ENCODE data around the gene MAP3K10.
"Not testable (repeated sequence)": the region's sequence is repeated elsewhere in the genome, so short reads cannot be mapped to it uniquely, and the experiment has no call there.

The MAP3K10 gene

GRCh38 chr19:40217027-40217810, 26.0 kb downstream of the MAP3K10 start:
- DNase-seq (peak; percentile 48), ATAC-seq (no peak)

DNA sequence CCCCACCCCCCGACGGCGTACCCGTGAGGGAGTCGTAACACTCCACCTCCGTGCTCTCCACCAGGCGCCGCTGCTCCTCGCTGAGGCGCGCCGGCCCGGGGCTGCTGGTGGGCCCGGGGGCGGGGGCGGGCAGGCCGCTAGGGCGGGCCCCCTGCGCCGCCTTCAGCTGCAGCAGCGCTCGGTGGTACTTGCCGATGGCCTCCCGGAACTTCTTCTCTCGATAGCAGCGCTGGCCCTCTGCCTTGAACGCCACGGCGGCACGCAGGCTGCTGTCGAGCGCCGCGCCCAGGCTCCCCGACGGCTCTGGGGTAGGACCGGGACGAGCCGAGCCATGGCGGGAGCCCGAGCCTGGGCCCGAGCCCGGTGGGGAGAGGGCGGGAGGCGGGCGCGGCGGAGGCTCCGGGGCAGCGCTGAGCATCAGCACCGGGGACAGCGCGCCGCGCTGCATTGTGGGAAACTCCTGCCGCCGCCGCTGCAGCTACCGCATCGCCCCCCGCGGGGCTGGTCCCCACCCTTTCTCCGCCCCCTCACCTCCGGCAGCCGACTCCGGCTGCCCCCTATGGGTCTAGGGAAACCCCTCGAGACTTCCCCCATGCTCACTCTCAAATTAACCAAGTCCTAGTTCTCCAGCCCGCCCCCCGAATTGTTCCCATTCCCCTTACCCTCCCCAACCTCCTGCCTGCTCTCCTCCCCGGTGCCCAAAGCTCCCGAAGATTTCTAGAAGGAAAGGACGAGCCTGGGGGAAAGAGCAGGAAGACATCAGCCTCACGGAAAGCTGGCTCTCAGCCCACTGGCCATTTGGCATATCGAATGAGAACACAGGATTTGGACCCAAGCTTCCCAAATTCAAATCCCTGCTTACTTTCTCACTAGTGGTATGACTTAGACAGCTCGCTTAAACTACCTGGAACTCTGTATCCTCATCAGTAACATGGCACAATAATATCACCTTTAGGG, 27.0 kb downstream of the MAP3K10 start, which contains the start of gene TTC9B:
TTC9B (minus strand) TSS at position 451 of the 957 bp plus-strand sequence; CDS start at position 448, 3 bp downstream.
- DNase-seq (peak; percentile 72), ATAC-seq (peak; percentile 51)

DNA sequence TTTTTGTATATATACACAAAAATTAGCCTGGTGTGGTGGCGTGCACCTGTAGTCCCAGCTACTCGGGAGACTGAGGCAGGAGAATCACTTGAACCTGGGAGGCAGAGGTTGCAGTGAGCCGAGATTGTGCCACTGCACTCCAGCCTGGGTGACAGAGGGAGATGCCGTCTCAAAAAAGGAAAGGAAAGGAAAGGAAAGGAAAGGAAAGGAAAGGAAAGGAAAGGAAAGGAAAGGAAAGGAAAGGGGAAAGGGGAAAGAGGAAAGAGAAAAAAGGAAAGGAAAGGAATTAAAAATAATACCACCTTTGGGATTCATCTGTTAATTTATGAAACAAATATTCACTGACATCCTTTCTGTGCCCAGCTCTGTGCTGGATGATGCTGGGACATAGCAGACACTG, 27.8 kb downstream of the MAP3K10 start:
- ATAC-seq, DNase-seq: not testable (repeated sequence)

DNA sequence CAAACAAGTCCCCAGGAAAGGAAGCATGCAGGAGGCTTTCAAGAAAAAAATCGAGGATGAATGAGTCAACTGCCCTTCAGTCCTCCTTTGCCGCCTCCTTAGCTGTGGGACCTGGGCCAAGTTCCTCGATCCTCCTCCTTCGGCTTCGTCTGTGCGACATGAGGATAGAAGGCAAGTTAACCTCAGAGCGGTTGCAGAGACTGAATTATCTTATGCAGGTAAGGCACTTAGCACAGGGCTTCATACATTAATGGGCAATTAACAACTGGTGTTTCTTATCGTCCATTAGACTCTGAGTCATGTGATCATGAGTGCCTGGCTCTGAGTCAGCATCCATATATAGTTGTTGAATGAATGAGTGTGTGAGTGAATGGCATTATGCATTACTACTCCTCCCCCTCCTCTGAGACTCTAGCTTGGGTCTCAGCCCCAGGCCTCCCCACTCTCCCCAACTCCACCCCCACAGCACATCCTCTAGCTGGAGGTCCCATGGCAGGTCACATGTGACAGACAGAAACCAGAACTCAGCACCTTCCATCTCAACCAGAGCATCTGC, 28.6 kb downstream of the MAP3K10 start:
- ATAC-seq (no peak), DNase-seq (no peak)

GRCh38 chr19:40220674-40221073, 29.4 kb downstream of the MAP3K10 start:
- DNase-seq (no peak), ATAC-seq (no peak)

DNA sequence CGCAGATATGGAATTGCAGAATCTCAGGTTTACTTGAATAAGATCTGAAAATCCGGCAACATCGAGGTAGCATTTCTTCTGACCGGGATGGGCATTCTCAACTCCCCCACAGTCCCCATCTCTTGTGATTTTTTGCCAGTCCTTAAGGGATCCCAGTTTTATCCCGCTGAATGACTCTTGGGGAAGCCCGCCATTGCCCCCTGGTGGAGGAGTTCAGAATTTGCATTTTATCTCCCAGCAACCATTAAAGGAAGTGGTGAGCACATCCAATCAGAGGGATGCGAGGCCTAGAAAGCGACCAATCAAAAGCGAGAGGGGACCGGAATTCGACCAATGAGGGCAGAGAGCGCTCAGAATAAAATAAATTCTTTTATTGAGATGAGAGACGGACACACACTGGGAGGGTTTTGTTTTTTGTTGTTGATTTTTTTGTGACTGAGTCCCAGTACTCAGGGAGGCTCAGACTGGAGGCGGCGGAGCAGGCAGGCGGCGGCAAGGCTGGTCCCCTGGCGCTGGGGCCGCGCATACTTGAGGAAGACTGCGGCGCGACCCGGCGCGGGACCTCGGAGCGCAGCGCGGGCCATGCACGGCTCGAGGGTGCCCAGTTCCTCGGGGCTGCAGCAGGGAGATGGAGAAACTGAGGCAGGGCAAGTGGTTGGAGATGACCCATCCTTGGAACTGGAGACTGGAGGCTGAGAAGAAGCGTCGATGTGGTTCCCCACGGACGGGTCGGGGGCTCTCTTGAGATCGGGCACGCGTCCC, 30.8 kb downstream of the MAP3K10 start:
- DNase-seq (peak; percentile 72), ATAC-seq (peak; percentile 45)

DNA sequence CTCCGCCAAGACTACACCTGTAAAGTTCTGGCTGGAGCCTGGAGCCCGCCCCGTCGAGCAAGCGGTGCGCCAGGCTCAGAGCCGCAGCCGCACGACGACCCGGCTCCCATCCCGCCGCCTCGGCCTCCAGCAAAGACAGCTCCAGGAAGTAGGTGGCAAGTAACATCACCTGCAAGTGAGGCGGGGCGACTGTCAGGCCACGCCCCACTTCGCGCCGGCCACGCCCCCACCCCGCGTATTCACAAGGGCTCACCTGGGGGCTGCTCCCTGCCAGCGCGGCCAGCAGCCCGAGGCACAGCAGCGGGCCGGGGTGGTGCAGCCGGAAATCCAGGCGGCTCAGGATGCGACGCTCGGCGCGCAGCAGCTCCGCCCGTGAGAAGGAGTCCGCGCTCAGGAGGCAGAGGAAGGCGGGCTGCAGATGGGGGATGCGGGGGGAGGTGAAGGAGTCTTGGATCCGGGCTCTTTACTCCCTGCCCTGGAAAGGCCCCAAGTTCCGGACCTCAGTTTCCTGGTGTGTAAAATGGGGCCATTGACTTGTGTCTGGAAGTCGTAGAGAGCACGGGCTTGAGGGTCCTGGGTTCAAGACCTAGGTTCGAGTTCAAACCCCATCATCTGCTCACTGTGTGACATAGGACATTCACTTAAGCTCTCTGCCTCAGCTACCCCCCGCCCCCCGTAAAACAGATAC, 32.1 kb downstream of the MAP3K10 start:
- ATAC-seq (no peak), DNase-seq (no peak)

DNA sequence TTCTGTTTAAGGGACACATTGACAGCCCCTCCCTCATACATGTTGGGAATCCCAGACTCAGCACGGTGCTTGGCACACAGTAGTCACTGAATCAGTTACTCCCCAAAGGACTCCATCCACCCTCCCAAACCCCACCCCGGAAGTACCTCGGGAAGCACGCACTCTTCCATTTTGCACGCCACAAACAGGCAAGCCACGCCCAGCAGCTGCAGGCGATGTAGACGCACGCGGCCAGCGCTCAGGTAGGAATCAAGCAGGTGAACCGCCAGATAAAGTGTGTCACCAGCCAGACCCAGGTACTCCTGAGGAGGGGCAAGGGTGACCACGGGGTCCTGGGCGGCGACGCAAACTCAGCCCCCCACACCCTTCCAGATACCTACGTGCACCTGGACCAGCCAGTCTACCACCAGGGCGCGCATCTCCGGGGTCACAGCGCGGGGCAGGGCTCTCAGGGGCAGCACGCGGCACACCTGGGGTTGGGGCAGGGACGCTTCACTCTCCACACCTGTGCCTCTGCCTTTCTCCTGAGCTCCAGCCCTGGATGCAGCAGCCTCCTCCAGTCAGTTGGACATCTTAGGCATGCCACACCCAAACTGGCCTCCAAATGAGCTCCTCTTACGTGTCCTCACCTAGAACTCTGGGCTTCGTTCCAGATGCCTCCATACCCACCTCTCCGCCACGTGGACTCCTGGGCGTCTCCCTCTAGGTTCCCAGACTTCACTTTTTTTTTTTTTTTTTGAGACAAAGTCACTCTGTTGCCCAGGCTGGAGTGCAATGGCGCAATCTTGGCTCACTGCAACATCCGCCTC, 33.3 kb downstream of the MAP3K10 start:
- no peak for ATAC-seq
- no peak for DNase-seq

- DNase-seq, result no peak
- no peak for ATAC-seq
These were observed 34.4 kb downstream of the MAP3K10 start for GRCh38 chr19:40225440-40226305.

- ATAC-seq (no peak), DNase-seq (no peak)
These were observed 37.1 kb downstream of the MAP3K10 start for GRCh38 chr19:40228346-40228745.

GRCh38 chr19:40228863-40229262, 37.6 kb downstream of the MAP3K10 start:
- no peak for ATAC-seq
- no peak for DNase-seq

GRCh38 chr19:40229484-40229883, 38.3 kb downstream of the MAP3K10 start:
- DNase-seq (no peak), ATAC-seq (peak; percentile 84)

- no peak for DNase-seq
- no peak for ATAC-seq
These were observed 38.7 kb downstream of the MAP3K10 start for GRCh38 chr19:40229926-40230417.

DNA sequence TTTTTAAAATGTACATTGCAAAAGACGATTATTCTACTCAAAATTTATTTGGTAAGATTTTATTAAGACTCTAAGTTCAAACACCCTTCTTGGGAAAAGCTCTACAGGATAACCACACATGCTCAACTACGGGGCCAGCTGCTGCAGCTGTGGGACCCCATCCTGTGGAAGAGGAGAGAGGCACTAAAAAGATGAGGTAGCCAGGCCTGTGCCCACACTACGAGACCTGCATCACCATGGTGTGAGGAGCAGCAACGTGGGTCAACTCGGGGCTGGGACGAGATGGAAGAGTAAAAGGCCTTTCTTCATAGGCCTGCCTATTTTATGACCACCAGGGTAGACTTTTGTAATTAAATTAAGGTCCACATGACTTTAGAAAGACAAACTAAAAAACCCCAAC, 39.8 kb downstream of the MAP3K10 start:
- DNase-seq (no peak), ATAC-seq (no peak)

DNA sequence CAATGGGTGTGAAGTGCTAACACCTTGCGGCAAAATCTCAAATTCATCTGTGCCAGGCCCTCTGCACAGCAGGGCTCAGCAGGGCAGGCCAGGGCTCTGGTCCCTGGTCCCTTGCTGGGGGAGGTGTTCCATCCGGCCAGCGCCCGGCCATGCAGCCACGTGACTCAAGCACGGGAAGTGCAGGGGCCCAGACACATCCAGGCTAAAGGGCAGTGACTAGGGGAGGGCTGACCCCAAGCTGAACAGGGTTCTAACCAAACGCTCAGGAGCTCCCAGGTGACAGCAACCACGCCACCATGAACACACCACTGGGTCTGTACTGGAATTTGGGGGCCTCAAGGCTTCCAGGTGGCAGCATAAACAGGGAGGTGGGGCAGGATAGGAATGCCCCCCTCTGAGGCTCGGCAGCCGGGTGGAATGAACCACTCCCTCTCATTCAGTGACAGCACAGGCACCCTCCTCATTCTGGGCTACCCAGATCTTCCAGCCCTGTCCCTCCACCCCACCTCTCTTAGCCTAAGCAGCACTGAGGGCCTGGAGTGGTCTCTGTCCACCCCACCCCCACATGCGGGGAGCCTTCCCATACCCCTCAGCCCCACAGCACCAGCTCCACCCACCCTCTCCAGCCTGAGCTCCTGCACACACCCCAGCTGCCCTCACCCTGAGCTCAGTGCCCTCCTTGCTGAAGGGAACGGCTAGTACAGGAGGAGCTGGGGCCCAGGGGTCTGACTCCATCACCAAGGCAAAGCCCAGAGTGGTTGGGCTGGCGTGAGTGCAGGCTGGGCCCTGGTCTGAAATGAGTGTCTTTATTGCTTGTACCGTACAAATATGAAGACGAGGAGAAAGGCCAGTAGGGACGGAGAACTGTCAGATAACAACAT, 40.6 kb downstream of the MAP3K10 start:
- ATAC-seq, result no peak
- no peak for DNase-seq

GRCh38 chr19:40232479-40232878, 41.3 kb downstream of the MAP3K10 start:
- no peak for ATAC-seq
- no peak for DNase-seq

- no peak for ATAC-seq
- no peak for DNase-seq
These were observed 42.0 kb downstream of the MAP3K10 start for GRCh38 chr19:40232949-40233810.
